ENCODE data around the gene UNC5B. TPM values are rescaled to one million over a fixed set of nuclear protein-coding genes. Genes with fewer than 3 reads are reported as not detected.

Gene UNC5B
- polyA plus RNA-seq, 1 donor (not counting 4 experiments of a cell fraction or from before 2014, with no cell fraction given): 1.1 TPM

- FAIRE-seq (no peak), DNase-seq (ENCODE audit: low read depth, low spot score) (no peak)
- dilution Hi-C loops (cut with MboI; ENCODE audit: extremely low pct_ligation_motif_present, low sequenced_read_pairs): no loop called here
- no peaks in the 10 kb centered on the region for H3K9me1 ChIP-seq (ENCODE audit: control insufficient read depth, extremely low read depth, insufficient read depth, low read length)
- no peak overlapping the region for H3K9ac ChIP-seq (ENCODE audit: control insufficient read depth, extremely low read depth, insufficient read depth, low read length)
- TF ChIP-seq EZH2 (IDR thresholded peaks at IDR 0.05; ENCODE audit: low read length): no peak
- TF ChIP-seq, protein P1, sequence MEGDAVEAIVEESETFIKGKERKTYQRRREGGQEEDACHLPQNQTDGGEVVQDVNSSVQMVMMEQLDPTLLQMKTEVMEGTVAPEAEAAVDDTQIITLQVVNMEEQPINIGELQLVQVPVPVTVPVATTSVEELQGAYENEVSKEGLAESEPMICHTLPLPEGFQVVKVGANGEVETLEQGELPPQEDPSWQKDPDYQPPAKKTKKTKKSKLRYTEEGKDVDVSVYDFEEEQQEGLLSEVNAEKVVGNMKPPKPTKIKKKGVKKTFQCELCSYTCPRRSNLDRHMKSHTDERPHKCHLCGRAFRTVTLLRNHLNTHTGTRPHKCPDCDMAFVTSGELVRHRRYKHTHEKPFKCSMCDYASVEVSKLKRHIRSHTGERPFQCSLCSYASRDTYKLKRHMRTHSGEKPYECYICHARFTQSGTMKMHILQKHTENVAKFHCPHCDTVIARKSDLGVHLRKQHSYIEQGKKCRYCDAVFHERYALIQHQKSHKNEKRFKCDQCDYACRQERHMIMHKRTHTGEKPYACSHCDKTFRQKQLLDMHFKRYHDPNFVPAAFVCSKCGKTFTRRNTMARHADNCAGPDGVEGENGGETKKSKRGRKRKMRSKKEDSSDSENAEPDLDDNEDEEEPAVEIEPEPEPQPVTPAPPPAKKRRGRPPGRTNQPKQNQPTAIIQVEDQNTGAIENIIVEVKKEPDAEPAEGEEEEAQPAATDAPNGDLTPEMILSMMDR (optimal IDR thresholded peaks at IDR 0.05 in 1 of 3, IDR thresholded peaks at IDR 0.05 in 1 of 3, conservative IDR thresholded peaks at IDR 0.05 in 1 of 3; ENCODE audit: extremely low read depth in 1 of 3, insufficient read depth in 2 of 3, low read length in 3 of 3): no peak
- peaks cover 21% of the 10 kb centered on the region for H3K27me3 ChIP-seq (ENCODE audit: control insufficient read depth, extremely low read depth, insufficient read depth, low read length)
- no peak overlapping the region for H3K4me2 ChIP-seq (ENCODE audit: control insufficient read depth, extremely low read depth, insufficient read depth, low read depth, low read length)
- no peaks in the 10 kb centered on the region for H4K20me1 ChIP-seq (ENCODE audit: control insufficient read depth, extremely low read depth, insufficient read depth, low read length)
- H2AFZ ChIP-seq (ENCODE audit: control insufficient read depth, low read length): no peak overlapping the region
- H3K36me3 ChIP-seq (ENCODE audit: control insufficient read depth in 2 of 2, extremely low read depth in 1 of 2, insufficient read depth in 2 of 2, low read length in 2 of 2): no peaks in the 10 kb centered on the region
- no peaks in the 10 kb centered on the region for H3K79me2 ChIP-seq (ENCODE audit: control insufficient read depth, insufficient read depth, low read length)
- H3K9me3 ChIP-seq (ENCODE audit: control insufficient read depth, low read depth, low read length): no peaks in the 10 kb centered on the region
- H3K4me1 ChIP-seq (ENCODE audit: control insufficient read depth, extremely low read depth, insufficient read depth, low read length): peaks cover 15% of the 10 kb centered on the region
- H3K27ac ChIP-seq (ENCODE audit: control insufficient read depth, insufficient read depth, low read length): no peak overlapping the region
- H3K4me3 ChIP-seq (ENCODE audit: control insufficient read depth in 2 of 3, extremely low read depth in 1 of 3, insufficient read depth in 2 of 3, low read depth in 1 of 3, low read length in 3 of 3): no peak overlapping the region
Measured at GRCh38 chr10:71330789-71331404, 118.5 kb downstream of the UNC5B start.

DNA sequence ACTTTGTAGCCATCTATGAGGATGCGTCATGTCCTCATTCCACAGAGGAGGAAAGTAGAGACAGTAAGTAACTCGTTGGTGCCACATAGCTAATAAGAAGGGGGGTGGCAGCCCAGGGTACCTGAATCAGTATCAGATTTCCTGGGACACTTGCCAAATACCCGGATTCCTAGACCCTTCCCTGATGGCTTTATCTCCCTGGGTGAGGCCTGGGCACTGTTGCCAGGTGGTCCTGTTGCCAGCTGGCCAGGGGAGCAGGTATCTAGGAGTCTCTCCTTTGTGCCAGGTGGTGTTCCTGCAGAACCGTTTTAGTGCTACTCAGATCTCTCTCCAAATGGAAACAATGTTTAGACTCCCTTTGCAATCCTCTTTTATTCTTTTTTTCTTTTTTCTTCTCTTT, 119.4 kb downstream of the UNC5B start:
- Histone ChIP-seq H3K36me3 (ENCODE audit: control insufficient read depth in 2 of 2, extremely low read depth in 1 of 2, insufficient read depth in 2 of 2, low read length in 2 of 2) (no peaks in the 10 kb centered on the region), H4K20me1 (ENCODE audit: control insufficient read depth, extremely low read depth, insufficient read depth, low read length) (no peaks in the 10 kb centered on the region), H3K4me2 (ENCODE audit: control insufficient read depth, extremely low read depth, insufficient read depth, low read depth, low read length) (no peak overlapping the region), H3K4me3 (ENCODE audit: control insufficient read depth in 2 of 3, extremely low read depth in 1 of 3, insufficient read depth in 2 of 3, low read depth in 1 of 3, low read length in 3 of 3) (no peak overlapping the region), H3K79me2 (ENCODE audit: control insufficient read depth, insufficient read depth, low read length) (no peaks in the 10 kb centered on the region), H3K27me3 (ENCODE audit: control insufficient read depth, extremely low read depth, insufficient read depth, low read length) (peaks cover 16% of the 10 kb centered on the region), H3K9ac (ENCODE audit: control insufficient read depth, extremely low read depth, insufficient read depth, low read length) (no peak overlapping the region), H3K4me1 (ENCODE audit: control insufficient read depth, extremely low read depth, insufficient read depth, low read length) (peaks cover 15% of the 10 kb centered on the region), H3K9me3 (ENCODE audit: control insufficient read depth, low read depth, low read length) (no peaks in the 10 kb centered on the region), H3K27ac (ENCODE audit: control insufficient read depth, insufficient read depth, low read length) (no peak overlapping the region), H2AFZ (ENCODE audit: control insufficient read depth, low read length) (no peak overlapping the region), H3K9me1 (ENCODE audit: control insufficient read depth, extremely low read depth, insufficient read depth, low read length) (no peaks in the 10 kb centered on the region)
- DNase-seq (ENCODE audit: low read depth, low spot score) (no peak), FAIRE-seq (no peak)
- TF ChIP-seq, protein P1 (optimal IDR thresholded peaks at IDR 0.05 in 1 of 3, IDR thresholded peaks at IDR 0.05 in 1 of 3, conservative IDR thresholded peaks at IDR 0.05 in 1 of 3; ENCODE audit: extremely low read depth in 1 of 3, insufficient read depth in 2 of 3, low read length in 3 of 3): no peak
- TF ChIP-seq EZH2 (IDR thresholded peaks at IDR 0.05; ENCODE audit: low read length): no peak
- dilution Hi-C loops (cut with MboI; ENCODE audit: extremely low pct_ligation_motif_present, low sequenced_read_pairs): no loop called here
